SK-N-SH (cell line): ENCODE results near the gene ATP7B. TPM values are rescaled to one million over a fixed set of nuclear protein-coding genes. Genes with fewer than 3 reads are reported as not detected.

Source experiments
- CTCF ChIA-PET: fragments of 300-600, 350-600 bp; formaldehyde crosslinking; extraction: SDS; loops from one replicate; lab custom pipeline; 2021; lab: Yijun Ruan, JAX
- POLR2A ChIA-PET: fragments of 350-600 bp; sonication (Branson Sonifier 250); formaldehyde crosslinking; extraction: SDS; loops from one replicate; lab custom pipeline; 2020; ENCODE audit warnings: antibody characterized with exemption, inconsistent platforms; lab: Yijun Ruan, JAX
- DNase-seq: peaks from one replicate; pipeline ENCODE4 v3.0.0; 2012
- H2AFZ ChIP-seq: fragments of 200-600 bp; sonication (generic); 2 replicates; pipeline ENCODE4 v1.8.1; 2016; ENCODE audit warnings: antibody characterized with exemption, mild to moderate bottlenecking, low read depth
- H3F3A ChIP-seq: fragments of 200-600 bp; sonication (generic); replicated peaks from 2 replicates; pipeline ENCODE3; 2016; ENCODE audit warnings: antibody characterized with exemption, mild to moderate bottlenecking; ENCODE audit not compliant: insufficient read depth
- H3K27ac ChIP-seq, 2 experiments: fragments of 200-500 bp in 1 of 2; fragments of 200-600 bp in 1 of 2; sonication (Bioruptor generic) in 1 of 2; sonication (generic), shearing (Covaris generic) in 1 of 2; 2 replicates each; pipeline versions ENCODE4 v1.5.1 to v1.6.1; 2014 to 2016; ENCODE audit warnings: low read depth in 2 of 2, inconsistent platforms in 1 of 2, low read length in 1 of 2, mild to moderate bottlenecking in 1 of 2, mixed read lengths in 1 of 2
- H3K27me3 ChIP-seq: fragments of 200-600 bp; sonication (generic), shearing (Covaris generic); 2 replicates; pipeline ENCODE4 v1.6.1; 2016; ENCODE audit warnings: mixed run types; ENCODE audit not compliant: insufficient read depth
- H3K36me3 ChIP-seq, 2 experiments: fragments of 200-500 bp in 1 of 2; fragments of 200-600 bp in 1 of 2; sonication (Bioruptor generic) in 1 of 2; sonication (generic) in 1 of 2; replicated peaks in 1 of 2; 2 replicates each; pipeline versions ENCODE3 to v1.5.1; 2014 to 2016; ENCODE audit warnings: low read length in 1 of 2, mild to moderate bottlenecking in 1 of 2; ENCODE audit not compliant: insufficient read depth in 2 of 2, control insufficient read depth in 1 of 2
- H3K4me1 ChIP-seq, 2 experiments: fragments of 200-500 bp in 1 of 2; fragments of 200-600 bp in 1 of 2; sonication (Bioruptor generic) in 1 of 2; sonication (generic), shearing (Covaris generic) in 1 of 2; 2 replicates each; pipeline versions ENCODE4 v1.5.1 to v1.6.1; 2014 to 2016; ENCODE audit warnings: low read depth in 1 of 2, low read length in 1 of 2, mixed run types in 1 of 2; ENCODE audit not compliant: insufficient read depth in 2 of 2, control insufficient read depth in 1 of 2
- H3K4me2 ChIP-seq: fragments of 200-600 bp; sonication (generic), shearing (Covaris generic); 2 replicates; pipeline ENCODE4 v1.6.1; 2017; ENCODE audit warnings: mixed run types
- H3K4me3 ChIP-seq, 2 experiments: fragments of 200-500 bp in 1 of 2; fragments of 200-600 bp in 1 of 2; sonication (Bioruptor generic) in 1 of 2; sonication (generic), shearing (Covaris generic) in 1 of 2; 2 replicates each; pipeline versions ENCODE4 v1.5.1 to v1.8.1; 2014 to 2016; ENCODE audit warnings: low read depth in 2 of 2, inconsistent platforms in 1 of 2, low read length in 1 of 2, mild to moderate bottlenecking in 1 of 2, mixed read lengths in 1 of 2, moderate library complexity in 1 of 2
- H3K79me2 ChIP-seq: fragments of 200-600 bp; sonication (generic); 2 replicates; pipeline ENCODE4 v1.8.1; 2017; ENCODE audit warnings: mild to moderate bottlenecking; ENCODE audit not compliant: insufficient read depth
- H3K9ac ChIP-seq: fragments of 200-600 bp; sonication (generic); 2 replicates; pipeline ENCODE4 v1.6.1; 2017; ENCODE audit warnings: mixed run types
- H3K9me2 ChIP-seq: fragments of 200-600 bp; sonication (generic); 2 replicates; pipeline ENCODE4 v1.6.1; 2017; ENCODE audit warnings: mixed run types
- H3K9me3 ChIP-seq: fragments of 200-600 bp; sonication (generic); 2 replicates; pipeline ENCODE4 v1.6.1; 2017; ENCODE audit warnings: mixed run types, mild to moderate bottlenecking, moderate library complexity
- H4K20me1 ChIP-seq: fragments of 200-600 bp; sonication (generic); 2 replicates; pipeline ENCODE4 v1.6.1; 2017; ENCODE audit warnings: mild to moderate bottlenecking, mixed run types; ENCODE audit not compliant: insufficient read depth
- CHD2 ChIP-seq: fragments of 150-350 bp; IDR thresholded peaks from 2 replicates; pipeline ENCODE4 v1.6.1; 2018; ENCODE audit warnings: low read length; ENCODE audit not compliant: partially characterized antibody
- ELF1 ChIP-seq: IDR thresholded peaks from 2 replicates; pipeline ENCODE4 v1.4.0; 2012
- EZH2phosphoT487 ChIP-seq: fragments of 200-600 bp; sonication (generic); IDR thresholded peaks from 2 replicates; pipeline ENCODE4 v1.6.1; 2017; ENCODE audit warnings: low read depth, mixed run types, mild to moderate bottlenecking, antibody characterized with exemption, moderate library complexity, borderline replicate concordance
- FOXJ3 ChIP-seq: sonication (generic); formaldehyde crosslinking; IDR thresholded peaks from 2 replicates; pipeline ENCODE4 v1.5.1; 2020; ENCODE audit warnings: mild to moderate bottlenecking, missing genetic modification reagents
- FOXM1 ChIP-seq: IDR thresholded peaks from 2 replicates; pipeline ENCODE4 v1.4.0; 2012; ENCODE audit warnings: low read depth, mild to moderate bottlenecking
- JUND ChIP-seq: IDR thresholded peaks from 2 replicates; pipeline ENCODE4 v1.4.0; 2012
- MEF2A ChIP-seq: IDR thresholded peaks from 2 replicates; pipeline ENCODE4 v1.4.0; 2012; ENCODE audit warnings: low read depth, borderline replicate concordance
- MXI1 ChIP-seq: IDR thresholded peaks from 2 replicates; pipeline ENCODE4 v1.6.1; 2012; ENCODE audit warnings: mild to moderate bottlenecking, low read depth, low read length, improper control_type of control experiment
- NFIC ChIP-seq: IDR thresholded peaks from 2 replicates; pipeline ENCODE4 v1.4.0; 2012; ENCODE audit warnings: borderline replicate concordance
- POLR2AphosphoS5 ChIP-seq: IDR thresholded peaks from 2 replicates; pipeline ENCODE4 v1.6.1; 2012; ENCODE audit warnings: low read depth, low read length
- RCOR1 ChIP-seq: fragments of 150-350 bp; IDR thresholded peaks from 2 replicates; pipeline ENCODE4 v1.6.1; 2017; ENCODE audit warnings: antibody characterized with exemption, low read length
- RFX5 ChIP-seq: IDR thresholded peaks from 2 replicates; pipeline ENCODE4 v1.6.1; 2012; ENCODE audit warnings: mild to moderate bottlenecking, improper control_type of control experiment, low read length
- SMC3 ChIP-seq: IDR thresholded peaks from 2 replicates; pipeline ENCODE4 v1.6.1; 2012; ENCODE audit warnings: low read depth, low read length, improper control_type of control experiment
- TCF12 ChIP-seq: IDR thresholded peaks from 2 replicates; pipeline ENCODE4 v1.4.0; 2012
- WGBS: methylation state at CpG from one replicate; pipeline ENCODE4 v1.1.6; 2017; ENCODE audit warnings: low lambda C conversion rate; 5-methylcytosine and 5-hydroxymethylcytosine counted together
- polyA plus RNA-seq, 3 experiments: library from polyadenylated mRNA; depleted of rRNA; stranded (reverse); fragments of >200 nt; gene quantifications; 2 replicates each; pipeline ENCODE4 v1.2.3, GENCODE V29; 2012
- TF ChIP-seq, protein P1 (sequence below): IDR thresholded peaks from 2 replicates; pipeline ENCODE4; 2012
- TF ChIP-seq, protein P2 (sequence below): IDR thresholded peaks from 2 replicates; pipeline ENCODE4 v1.4.0; 2012; ENCODE audit warnings: low read depth, borderline replicate concordance
- TF ChIP-seq, protein P3 (sequence below): IDR thresholded peaks from 2 replicates; pipeline ENCODE4 v1.4.0; 2012; ENCODE audit warnings: low read depth
- TF ChIP-seq, protein P4 (sequence below): fragments of 150-350 bp; IDR thresholded peaks from 2 replicates; pipeline ENCODE4 v1.6.1; 2016; ENCODE audit warnings: mild to moderate bottlenecking, low read depth, low read length
- TF ChIP-seq, protein P5 (sequence below): fragments of 150-350 bp; IDR thresholded peaks from 2 replicates; pipeline ENCODE4 v1.6.1; 2017; ENCODE audit warnings: antibody characterized with exemption, low read length, low read depth, borderline replicate concordance
- TF ChIP-seq, protein P6 (sequence below): IDR thresholded peaks from 2 replicates; pipeline ENCODE4 v1.4.0; 2012; ENCODE audit warnings: low read depth, borderline replicate concordance

ATP7B gene
- polyA plus RNA-seq, 1 of the 3 experiments (the other 2 are of a cell fraction): 4.4 TPM

DNA sequence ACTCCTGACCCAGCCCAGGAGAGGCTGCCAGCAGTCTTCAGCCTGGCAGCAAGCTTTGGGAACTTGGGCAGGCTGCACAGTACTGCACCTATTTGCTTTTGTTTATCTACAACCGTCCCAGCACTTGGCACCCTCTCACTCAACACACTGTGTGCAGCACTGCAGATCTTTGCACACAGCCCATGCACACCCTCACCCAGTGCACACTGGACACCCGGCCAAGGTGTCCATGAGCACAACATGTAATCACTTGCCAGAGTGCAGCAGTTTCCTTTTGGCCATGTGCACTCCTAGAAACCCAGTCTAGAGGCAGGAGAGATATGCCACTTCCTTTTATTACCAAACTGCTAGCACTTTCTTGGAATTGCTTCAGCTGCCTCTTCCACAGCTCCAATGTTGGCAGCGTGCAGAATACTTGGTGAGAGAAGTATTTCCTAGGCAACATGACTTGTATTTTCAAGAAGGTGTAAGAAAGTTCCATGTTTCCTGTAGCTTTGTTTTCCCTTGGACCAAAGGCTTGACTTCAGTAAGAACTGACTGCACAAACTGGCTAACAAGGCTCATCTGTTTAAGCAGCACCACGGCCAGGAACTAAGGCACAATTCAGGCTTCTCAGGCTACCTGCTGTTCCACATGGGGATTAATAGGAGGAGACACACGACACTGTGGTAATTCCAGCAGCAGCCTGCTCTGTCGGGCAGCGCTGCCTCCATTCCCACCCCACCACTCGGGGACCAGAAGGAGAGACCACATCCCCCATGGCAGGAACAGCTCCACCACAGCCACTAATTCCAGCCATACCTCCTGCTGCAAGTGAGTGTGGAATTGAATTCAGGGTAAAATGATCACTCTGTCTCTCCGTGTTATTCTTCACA, 15.3 kb downstream of the ATP7B start:
- Histone ChIP-seq H2AFZ (no peak overlapping the region), H4K20me1 (no peaks in the 10 kb centered on the region), H3F3A (no peaks in the 10 kb centered on the region), H3K27ac (no peak overlapping the region), H3K36me3 (no peaks in the 10 kb centered on the region), H3K4me1 (no peaks in the 10 kb centered on the region; a peak in 1 of 4 replicates), H3K4me2 (no peak overlapping the region), H3K9me3 (no peaks in the 10 kb centered on the region), H3K4me3 (no peak overlapping the region), H3K9me2 (no peaks in the 10 kb centered on the region), H3K9ac (no peak overlapping the region), H3K27me3 (no peaks in the 10 kb centered on the region), H3K79me2 (no peaks in the 10 kb centered on the region)
- 51% methylated on average over 6 of the region's 9 CpGs for WGBS
- no peak for DNase-seq
- CTCF ChIA-PET: no interaction called here
- POLR2A ChIA-PET: no interaction called here
- TF ChIP-seq POLR2AphosphoS5 (no peak), RFX5 (no peak), JUND (no peak), SMC3 (no peak), EZH2phosphoT487 (no peak), FOXJ3 (CRISPR knock-in tag) (no peak), MEF2A (no peak), FOXM1 (no peak), RCOR1 (no peak), TCF12 (no peak), NFIC (no peak), ELF1 (no peak), MXI1 (no peak), CHD2 (no peak)
- TF ChIP-seq, protein P1, sequence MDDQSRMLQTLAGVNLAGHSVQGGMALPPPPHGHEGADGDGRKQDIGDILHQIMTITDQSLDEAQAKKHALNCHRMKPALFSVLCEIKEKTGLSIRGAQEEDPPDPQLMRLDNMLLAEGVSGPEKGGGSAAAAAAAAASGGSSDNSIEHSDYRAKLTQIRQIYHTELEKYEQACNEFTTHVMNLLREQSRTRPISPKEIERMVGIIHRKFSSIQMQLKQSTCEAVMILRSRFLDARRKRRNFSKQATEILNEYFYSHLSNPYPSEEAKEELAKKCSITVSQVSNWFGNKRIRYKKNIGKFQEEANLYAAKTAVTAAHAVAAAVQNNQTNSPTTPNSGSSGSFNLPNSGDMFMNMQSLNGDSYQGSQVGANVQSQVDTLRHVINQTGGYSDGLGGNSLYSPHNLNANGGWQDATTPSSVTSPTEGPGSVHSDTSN: no peak
- TF ChIP-seq, protein P2, sequence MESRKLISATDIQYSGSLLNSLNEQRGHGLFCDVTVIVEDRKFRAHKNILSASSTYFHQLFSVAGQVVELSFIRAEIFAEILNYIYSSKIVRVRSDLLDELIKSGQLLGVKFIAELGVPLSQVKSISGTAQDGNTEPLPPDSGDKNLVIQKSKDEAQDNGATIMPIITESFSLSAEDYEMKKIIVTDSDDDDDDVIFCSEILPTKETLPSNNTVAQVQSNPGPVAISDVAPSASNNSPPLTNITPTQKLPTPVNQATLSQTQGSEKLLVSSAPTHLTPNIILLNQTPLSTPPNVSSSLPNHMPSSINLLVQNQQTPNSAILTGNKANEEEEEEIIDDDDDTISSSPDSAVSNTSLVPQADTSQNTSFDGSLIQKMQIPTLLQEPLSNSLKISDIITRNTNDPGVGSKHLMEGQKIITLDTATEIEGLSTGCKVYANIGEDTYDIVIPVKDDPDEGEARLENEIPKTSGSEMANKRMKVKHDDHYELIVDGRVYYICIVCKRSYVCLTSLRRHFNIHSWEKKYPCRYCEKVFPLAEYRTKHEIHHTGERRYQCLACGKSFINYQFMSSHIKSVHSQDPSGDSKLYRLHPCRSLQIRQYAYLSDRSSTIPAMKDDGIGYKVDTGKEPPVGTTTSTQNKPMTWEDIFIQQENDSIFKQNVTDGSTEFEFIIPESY: no peak
- TF ChIP-seq, protein P3, sequence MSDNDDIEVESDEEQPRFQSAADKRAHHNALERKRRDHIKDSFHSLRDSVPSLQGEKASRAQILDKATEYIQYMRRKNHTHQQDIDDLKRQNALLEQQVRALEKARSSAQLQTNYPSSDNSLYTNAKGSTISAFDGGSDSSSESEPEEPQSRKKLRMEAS: no peak
- TF ChIP-seq, protein P4, sequence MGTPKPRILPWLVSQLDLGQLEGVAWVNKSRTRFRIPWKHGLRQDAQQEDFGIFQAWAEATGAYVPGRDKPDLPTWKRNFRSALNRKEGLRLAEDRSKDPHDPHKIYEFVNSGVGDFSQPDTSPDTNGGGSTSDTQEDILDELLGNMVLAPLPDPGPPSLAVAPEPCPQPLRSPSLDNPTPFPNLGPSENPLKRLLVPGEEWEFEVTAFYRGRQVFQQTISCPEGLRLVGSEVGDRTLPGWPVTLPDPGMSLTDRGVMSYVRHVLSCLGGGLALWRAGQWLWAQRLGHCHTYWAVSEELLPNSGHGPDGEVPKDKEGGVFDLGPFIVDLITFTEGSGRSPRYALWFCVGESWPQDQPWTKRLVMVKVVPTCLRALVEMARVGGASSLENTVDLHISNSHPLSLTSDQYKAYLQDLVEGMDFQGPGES: no peak
- TF ChIP-seq, protein P5, sequence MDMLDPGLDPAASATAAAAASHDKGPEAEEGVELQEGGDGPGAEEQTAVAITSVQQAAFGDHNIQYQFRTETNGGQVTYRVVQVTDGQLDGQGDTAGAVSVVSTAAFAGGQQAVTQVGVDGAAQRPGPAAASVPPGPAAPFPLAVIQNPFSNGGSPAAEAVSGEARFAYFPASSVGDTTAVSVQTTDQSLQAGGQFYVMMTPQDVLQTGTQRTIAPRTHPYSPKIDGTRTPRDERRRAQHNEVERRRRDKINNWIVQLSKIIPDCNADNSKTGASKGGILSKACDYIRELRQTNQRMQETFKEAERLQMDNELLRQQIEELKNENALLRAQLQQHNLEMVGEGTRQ: no peak
- TF ChIP-seq, protein P6, sequence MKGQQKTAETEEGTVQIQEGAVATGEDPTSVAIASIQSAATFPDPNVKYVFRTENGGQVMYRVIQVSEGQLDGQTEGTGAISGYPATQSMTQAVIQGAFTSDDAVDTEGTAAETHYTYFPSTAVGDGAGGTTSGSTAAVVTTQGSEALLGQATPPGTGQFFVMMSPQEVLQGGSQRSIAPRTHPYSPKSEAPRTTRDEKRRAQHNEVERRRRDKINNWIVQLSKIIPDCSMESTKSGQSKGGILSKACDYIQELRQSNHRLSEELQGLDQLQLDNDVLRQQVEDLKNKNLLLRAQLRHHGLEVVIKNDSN: no peak
